Head of caudate nucleus (tissue), 42 donors: Measurements from ENCODE around the gene AGAP2.
"Not testable (repeated sequence)": the region's sequence is repeated elsewhere in the genome, so short reads cannot be mapped to it uniquely, and the experiment has no call there.

ENCODE experiments used
- DNase-seq, 42 donors: peaks; one replicate each; pipeline versions ENCODE4 v3.0.0 to v3.0.0-alpha.2; 2020 to 2021; ENCODE audit warnings: mixed read lengths in 7 of 42
- intact Hi-C: fragments of 100-400 bp; cut with DNase I; formaldehyde crosslinking; loops from one replicate; pipeline ENCODE4 v1.15.0; 2022

The AGAP2 gene

GRCh38 chr12:57730336-57731067 lies 8.0 kb downstream of the AGAP2 start:
- intact Hi-C loops, result no loop called here
- DNase-seq, result peak in 2 of 42 donors; percentile 6

DNA sequence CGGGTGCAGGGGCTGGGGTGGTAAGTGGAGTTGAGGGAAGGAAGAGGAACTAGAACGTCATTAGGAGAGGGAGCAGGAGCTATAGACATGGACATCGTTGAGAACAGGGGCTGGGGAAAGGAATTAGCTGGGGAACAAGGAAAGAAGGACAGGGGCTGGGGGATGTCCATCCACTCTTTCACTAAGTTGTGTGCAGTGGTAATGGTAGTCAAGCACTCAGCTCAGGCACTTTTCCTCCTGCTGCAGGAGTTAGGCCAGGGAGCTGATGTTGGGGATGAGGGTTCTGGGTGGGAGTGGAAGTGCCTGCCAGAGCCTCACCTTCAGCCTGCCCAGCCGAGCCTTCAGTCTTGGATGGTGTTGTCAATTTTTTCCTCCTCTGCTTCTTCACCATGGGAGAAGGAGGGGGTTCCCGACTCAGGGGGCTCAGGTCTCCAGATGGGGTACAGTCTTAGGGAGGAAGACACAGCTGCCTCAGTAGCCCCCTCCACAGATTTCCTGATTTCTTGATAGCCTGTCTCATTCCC lies 9.2 kb downstream of the AGAP2 start:
- DNase-seq, result peak in 3 of 42 donors; percentile 11 to 23 (median 22)
- intact Hi-C loops, result no loop called here

DNA sequence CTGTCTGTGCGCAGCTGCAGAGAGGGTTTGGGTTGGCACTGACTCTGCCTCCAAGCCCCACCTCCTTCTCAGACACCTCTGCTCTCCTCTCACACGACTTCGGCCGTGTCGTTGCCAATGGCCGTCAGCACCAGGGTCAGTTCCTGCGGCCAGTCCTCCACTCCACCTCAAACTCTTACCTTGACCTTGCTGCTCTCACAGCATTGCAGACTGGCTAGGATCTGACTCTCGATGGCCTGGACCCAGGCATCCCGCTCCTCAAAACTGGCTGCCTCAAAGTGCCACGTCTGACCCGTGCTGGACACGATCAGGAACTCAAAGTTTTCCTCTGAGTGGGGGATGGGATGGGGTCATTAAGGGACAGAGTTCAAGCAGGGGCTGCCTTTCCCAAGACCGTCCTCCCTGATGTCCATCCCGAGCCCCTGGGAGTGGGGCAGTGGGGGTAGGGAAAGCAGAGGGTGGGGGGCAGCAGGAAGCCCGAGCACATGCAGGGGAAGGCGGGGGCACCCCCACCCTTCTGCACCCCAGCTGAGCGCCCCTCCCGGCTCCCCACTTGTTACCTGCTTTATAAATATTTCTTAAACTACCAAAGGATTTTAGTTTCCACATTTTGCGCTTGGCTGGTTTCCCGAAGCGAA lies 10.7 kb downstream of the AGAP2 start:
- intact Hi-C loops, result no loop called here

GRCh38 chr12:57726884-57727757 lies 11.4 kb downstream of the AGAP2 start:
- peak in 6 of 42 donors; percentile 10 to 68 (median 46) for DNase-seq
- intact Hi-C loops, result no loop called here

More for the DNA sequence above, 10.7 kb downstream of the AGAP2 start:
- peak in 5 of 42 donors; percentile 7 to 41 (median 18) for DNase-seq

DNA sequence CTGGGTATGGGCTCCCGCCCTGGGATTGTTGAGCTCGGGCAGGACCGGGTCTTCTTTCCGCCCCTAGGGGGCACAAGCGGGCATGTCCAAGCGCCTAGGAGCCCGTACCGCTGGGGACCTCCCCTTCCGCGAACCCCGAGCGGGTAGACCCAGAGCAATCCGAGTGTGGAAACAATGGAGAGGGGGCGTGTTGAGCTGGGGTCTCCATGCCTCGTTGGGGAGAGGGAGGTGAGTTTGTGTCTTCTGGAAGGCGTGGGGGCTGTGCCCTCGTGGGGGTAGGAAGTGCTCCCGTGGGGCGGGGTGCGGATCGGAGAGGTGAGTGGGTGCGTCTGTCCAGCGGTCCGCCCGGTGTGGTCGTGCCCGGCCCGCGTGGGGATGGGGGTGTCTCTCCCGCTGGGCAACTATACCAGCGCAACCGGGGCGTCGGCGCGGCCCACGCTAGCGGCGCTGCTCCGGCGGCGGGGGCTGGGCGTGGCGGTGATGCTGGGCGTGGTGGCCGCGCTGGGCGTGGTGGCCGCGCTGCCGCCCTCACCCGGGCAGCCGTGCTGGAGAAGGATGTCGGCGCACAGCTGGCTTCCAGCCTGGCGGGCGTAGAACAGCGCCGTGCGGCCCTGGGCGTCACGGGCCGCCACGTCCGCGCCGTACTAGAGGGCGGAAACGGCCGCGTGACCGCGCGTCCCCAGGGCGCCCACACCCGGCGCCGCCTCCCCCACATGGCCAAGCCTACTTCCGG lies 12.2 kb downstream of the AGAP2 start:
- peak in 41 of 42 donors; percentile 51 to 89 (median 74) for DNase-seq
- intact Hi-C loops, result no loop called here

DNA sequence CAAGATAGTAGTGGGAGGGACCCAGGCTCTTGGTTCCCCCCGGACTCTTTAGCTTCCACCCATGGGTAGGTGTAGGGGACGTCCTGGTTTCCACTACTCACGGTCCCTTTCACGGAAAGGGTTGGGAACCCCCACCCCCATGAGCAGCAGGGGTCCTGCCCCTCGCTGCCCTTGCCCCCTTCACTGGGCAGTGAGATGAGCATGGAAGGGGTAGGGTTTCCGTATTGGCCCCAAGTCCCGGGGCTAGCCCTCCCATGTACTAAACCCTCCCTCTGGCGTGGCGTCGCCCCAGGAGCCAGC lies 12.7 kb downstream of the AGAP2 start:
- DNase-seq, result peak in 1 of 42 donors; percentile 23
- intact Hi-C loops, result no loop called here

DNA sequence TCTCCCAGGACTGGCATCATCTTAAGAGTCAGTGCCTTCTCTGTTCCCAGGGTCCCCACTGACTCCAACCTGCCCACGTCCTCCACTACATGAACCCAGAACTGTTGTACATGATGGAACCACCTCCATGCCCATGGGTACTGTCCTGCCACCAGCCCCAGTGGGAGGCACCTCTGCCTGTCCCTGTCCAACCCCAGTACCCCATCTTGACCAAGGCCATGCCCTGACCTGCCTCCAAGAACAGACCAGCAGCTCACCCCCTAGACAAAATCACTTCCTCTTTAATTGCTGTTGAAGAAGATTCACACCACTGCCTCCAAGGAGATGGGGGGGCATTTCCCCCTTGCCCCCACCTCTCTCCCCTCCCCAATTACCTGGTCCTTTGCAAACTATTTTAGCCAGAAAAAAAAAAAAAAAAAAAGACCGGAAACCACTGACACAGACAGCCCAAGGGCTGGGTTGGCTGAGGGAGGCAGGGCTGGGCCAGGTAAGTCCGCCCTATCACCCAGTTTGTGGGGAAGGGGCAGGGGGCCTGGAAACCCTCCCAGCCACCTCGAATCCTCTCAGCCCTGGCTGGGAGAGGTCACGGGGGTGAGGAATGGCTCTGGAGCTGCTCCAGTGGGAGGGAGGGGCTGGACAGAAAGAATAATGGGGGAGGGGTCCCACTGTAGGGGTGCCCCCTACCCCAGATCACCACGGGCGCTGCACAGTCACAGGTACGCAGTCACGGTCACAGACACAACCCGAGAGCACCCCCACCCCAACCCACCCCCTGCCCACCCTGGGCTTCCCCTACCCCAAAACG lies 13.4 kb downstream of the AGAP2 start:
- intact Hi-C loops, result no loop called here
- peak in 2 of 42 donors; percentile 31 to 34 for DNase-seq

GRCh38 chr12:57724003-57724935 lies 14.3 kb downstream of the AGAP2 start:
- DNase-seq, result peak in 2 of 42 donors; percentile 34 to 37
- intact Hi-C loops, result no loop called here

GRCh38 chr12:57723630-57723962 lies 14.9 kb downstream of the AGAP2 start:
- DNase-seq, result peak in 1 of 42 donors; percentile 34
- intact Hi-C loops, result no loop called here

- peak in 1 of 42 donors; percentile 39 for DNase-seq
- intact Hi-C loops, result no loop called here
These were observed 15.6 kb downstream of the AGAP2 start for GRCh38 chr12:57722716-57723629.

- peak in 2 of 42 donors; percentile 37 to 41 for DNase-seq
- intact Hi-C loops, result not testable (repeated sequence)
These were observed 16.5 kb downstream of the AGAP2 start for GRCh38 chr12:57721846-57722608.

- DNase-seq, result peak in 3 of 42 donors; percentile 7 to 42 (median 36)
- intact Hi-C loops, result no loop called here
These were observed 17.6 kb downstream of the AGAP2 start for GRCh38 chr12:57720606-57721595.

GRCh38 chr12:57719777-57720605 lies 18.6 kb downstream of the AGAP2 start:
- intact Hi-C loops, result no loop called here
- DNase-seq, result peak in 2 of 42 donors; percentile 33 to 41
